ENCODE data around the gene FAIM2.
A peak's percentile ranks its signal among the peaks of the same experiment; 100 is the strongest.
"Not testable (repeated sequence)": the region's sequence is repeated elsewhere in the genome, so short reads cannot be mapped to it uniquely, and the experiment has no call there.

FAIM2 gene

DNA sequence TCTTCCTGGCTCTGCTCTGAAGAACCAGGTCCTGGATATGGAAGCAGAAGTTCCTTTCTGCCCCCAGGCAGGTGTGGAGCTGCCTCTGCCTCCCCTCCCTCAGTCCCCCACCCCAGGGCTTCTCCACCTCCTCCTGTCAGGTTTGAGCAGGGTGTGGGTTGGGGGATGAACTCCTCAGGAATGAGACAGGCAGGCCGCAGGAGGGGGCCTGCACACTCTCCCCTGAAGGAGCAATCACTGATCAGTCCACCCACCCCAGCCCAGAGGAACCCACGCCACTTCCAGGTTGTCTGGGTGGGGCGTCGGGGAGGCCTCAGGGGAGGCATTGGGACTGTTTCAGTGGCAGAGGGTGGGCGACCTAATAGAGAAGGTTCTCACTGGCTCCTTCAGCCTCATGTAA, 26.6 kb downstream of the FAIM2 start:
- DNase-seq = no peak

- no peak for DNase-seq
Observed at GRCh38 chr12:49876070-49876469, 27.6 kb downstream of the FAIM2 start.

DNA sequence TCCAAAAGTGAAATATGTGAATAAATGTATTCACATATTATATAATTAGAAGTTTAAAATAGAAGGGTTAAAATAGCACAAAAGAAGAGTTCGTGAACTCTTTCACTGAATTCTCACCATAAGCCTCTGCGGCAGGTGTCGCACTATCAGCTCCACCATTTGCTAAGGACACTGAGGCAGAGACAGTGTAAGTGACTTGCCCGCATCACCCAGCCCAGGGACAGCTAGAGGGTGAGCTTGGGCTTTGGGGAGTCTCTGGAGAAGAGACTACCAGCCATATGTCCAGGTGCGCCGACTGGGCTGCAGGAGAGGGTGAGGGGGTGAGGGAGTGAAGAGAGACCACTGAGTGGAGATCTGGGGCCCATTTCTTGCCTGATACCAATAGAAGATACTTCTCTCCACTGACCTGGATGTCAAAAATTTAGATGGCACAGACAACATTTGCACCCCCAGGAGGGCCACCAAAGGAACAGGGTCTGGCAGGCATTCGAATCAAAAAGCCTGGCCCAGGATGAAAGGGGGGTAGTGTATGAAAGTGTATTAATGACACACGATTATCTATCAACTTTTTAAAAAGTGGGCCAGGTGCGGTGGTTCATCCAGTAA, 28.5 kb downstream of the FAIM2 start:
- DNase-seq = no peak

DNA sequence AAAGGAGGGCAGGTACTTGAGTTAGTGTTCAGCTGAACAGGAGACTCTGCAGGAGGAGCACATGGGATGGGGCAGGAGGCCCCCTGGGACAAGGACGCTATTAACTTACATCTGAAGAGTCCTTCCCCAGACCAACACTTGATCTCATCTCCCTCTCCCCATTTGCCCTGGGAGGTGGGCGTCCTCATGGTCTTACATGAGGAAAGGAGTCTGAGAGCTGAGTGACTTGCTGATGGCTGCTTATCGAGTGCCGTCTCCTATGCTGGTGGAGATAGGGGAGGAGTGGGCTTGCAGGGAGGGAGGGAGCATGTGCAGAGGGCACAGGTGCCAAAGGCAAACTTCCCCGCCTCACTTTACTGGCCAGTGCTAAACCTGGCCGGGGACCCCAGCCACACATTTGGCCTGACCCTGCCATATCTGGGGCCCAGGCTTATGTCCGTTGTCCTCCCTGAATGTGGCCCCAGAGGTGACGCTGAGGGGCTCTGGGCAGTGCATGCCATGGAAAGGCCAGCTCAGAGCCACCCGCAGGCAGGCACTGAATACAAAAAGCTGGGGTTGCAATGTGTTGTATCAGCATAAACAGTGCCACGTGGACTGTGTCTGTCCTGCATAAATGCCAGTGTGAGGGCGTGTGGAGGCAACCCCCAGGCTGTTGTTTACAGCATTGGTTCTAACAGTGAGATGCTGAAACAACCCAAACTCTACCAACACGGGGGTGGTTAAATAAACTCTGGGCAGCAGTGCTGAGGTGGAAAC, 29.4 kb downstream of the FAIM2 start:
- no peak for DNase-seq

DNA sequence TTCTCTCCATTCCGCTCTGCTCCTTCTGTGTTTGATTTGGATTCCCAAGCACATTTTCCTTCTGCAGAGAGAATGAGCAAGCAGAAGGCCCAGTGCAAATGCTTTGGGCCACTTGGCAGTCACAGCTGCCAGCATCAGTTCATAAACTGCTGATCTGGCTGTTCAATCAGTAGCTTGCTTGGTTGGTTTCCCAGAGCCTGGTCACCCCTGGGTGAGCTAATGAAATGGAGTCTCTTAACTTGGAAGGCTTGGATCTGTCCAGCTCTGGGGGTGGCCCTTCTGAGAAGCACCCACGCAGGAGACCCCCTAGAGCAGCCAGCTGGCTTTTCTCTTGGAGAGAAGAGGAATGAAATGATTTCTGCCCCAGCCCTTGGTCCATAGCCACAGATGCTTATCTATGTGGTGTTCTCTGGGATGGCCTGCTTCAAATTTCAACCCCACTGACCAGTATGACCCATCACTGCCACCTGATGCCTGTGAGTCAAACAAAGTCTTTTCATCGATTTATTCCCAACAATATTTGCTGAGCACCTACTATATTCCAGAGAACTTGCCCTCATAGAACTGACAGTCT, 30.3 kb downstream of the FAIM2 start:
- no peak for DNase-seq

DNA sequence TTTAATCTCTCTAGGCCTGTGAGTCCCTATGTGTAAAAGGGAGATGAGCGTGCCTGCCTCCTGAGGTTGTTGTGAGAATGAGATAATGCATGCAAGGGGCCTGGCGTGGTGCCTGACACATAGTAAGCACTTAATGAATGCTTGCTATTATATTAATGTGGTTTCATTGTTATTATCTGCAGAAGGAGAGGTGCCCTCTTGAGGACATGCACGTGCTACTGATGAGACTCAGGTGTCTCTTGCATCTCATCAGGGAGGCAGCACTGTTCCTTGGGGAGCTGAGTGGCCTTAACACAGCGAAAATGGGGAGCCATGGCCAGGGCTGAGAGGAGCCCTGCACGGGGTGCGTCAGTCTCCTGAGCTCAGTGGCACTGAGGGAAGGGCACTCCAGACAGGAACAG, 30.9 kb downstream of the FAIM2 start:
- no peak for DNase-seq

DNA sequence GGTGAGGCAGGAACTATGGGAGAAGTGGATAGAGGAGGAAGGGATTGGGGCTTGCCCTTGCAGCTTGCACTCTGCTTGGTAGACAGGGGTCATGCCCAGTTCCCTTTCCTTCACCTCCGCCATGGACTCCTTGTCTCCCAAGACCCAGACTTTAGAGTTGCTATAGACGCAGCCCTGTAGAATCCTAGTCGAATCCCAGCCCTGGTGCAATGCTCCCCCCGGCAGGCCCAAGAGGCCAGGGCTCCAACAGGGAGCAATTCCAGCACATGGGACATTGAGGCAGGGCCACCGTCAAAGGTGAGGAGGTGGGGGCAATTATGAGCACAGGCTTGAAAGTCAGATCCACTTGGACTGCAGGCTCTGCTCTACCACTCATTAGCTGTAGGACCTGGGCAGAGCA, 31.3 kb downstream of the FAIM2 start:
- DNase-seq = no peak

GRCh38 chr12:49871811-49872251, 31.9 kb downstream of the FAIM2 start:
- not testable (repeated sequence) for DNase-seq

DNA sequence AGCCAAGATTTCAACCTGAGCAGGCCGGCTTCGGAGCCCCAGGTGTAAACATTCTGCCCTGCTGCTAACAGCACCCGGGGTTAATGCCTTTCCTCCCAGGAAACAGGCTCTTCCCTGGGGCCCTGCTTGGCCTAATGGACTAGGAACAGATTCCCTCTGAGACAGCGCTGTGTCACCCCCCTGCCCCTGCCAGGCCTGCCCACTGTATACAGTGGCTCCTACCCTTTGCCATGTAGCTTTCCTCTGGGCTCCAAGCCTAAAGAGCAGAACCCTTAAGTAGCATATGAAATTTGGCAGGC, 32.5 kb downstream of the FAIM2 start:
- DNase-seq = no peak

DNA sequence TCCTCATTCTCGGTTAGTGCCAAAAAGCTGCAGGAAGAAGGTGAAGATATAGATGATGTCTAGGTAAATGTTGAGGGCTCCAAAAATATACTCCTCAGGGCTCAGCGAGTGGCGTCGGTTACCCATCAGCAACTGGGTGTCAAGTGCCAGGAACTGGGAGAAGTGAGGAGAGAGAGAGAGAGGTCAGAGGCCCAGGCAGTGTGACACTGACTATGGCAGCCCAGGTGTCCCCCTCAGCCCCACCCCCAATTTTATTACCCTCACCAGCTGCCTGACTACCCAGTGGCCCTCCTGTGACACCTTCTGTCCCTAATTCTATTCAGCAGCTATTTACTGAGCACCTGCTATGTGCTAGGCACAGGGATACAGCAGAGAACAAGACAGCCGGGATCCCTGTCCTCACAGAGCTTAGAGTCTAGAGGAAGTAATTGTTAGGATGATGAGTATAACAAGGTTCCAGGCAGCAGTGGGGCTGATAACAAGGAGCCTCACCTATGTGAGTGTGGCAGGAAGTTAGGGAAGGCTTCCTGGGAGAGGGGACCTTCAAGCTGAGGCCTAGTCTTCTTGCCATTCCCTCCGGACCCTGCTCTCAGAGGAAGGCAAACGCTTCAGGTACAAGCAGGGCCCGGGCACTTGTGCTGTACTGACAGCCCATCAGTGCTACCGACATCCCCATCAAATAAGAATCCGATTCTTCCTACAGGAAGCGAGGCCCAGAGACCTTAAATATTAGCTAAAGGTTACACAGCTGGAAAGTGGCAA, 33.0 kb downstream of the FAIM2 start:
- DNase-seq = no peak

DNA sequence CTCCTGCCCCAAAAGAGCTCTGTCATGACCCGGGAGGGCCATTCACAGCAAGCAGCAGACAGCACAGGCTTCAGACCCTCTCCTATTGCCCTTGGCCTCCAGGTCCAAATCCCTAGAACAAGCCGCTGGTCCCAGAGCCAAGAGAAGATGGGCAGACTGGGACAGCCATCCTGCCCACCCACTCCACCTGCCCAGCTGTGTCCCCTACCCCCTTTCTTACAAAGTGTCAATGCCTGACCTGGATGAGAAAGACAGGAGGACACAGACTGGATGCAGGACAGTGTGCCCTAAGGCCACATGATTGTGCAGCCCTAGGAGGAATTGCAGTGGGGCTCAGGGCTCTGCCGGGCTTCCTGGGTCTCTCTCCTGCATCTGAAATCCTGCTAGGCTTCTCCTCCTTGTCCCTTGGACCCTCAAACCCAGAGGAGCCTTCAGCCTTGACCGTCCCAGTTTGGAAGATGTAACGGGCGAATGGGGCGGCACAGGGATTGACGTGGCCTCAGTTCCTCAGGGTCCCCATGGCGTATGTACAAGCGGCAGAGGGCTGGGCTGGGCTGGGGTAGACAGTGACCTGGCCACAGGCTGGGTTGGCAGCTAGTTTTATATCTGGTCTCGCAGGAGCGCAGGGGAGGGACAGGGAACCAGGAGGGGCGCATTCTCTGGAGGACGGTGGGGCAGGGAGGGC, 33.7 kb downstream of the FAIM2 start:
- no peak for DNase-seq

GRCh38 chr12:49868952-49869815, 34.5 kb downstream of the FAIM2 start:
- DNase-seq = no peak

DNA sequence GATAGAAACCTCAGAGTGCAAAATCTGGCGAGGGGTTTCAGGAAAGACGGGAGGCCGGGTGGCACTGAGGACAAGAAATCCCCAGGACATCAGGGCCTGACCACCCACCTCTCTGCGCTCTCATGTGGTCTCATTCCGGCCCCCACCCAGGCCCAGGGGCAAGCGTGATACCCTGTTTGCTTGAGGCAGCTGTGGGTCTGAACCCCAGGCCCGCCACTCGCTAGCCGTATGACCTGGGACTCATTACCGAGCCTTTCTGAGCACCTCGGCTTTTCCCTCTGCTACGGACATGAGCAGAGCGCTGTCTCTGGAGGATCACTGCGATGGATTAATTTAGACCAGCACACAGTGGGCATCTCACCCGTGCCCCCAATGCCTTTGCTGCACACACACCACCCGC, 35.3 kb downstream of the FAIM2 start:
- no peak for DNase-seq

DNA sequence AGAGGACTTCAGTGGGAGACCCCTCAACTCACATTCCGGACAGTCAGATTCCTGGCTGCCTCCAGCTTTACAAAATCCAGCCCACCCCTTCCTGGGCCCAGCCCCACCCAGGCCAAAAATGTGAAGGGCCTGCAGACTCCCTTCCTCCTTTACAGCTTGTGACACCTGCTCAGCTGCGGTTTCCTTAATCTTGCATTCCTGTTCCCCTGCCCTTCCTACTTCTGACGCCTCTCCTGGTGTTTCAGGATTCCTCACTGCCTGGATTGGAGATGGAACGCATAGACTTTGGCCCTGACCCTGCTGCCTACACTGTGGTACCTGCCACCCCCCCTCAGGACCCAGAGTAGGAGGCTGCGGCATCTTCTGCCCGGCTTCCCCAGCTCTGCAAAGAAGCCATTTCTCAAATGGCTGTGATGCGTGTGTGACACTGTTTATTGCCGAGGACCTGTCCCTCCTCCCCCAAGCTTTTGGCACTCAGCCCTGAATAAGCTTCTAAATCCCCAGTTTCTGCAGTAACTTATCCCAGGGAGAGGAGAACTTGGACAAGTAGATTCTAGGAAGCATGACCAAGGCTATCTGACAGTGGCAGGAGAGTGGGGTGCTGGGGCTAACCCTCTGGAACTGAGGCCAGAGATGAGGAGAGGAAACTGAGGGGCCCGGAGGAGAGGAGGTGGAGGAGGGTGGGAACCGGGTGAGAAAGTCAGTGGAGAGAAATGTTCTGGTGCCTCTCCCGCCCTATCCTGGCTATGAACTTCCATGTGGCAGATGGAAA, 35.9 kb downstream of the FAIM2 start:
- DNase-seq = no peak

GRCh38 chr12:49866859-49867569, 36.7 kb downstream of the FAIM2 start:
- DNase-seq = peak; percentile 72

DNA sequence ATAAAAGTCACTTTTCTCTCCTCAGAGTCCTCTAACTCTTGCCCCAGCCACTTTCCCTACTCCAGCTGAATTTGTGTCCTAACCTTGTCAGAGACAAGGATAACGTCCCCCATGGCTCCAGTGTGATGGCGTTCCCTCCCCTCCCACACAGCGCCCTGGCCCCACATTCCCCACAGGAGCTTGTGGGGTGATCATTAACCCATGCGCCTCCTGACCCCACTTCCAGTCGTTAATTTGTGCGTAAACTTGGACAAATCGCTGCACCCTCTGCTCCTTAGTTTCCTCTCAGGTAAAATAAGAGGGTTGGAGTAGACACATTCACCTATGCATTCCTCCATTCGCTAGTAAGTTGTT, 37.9 kb downstream of the FAIM2 start:
- no peak for DNase-seq

GRCh38 chr12:49865109-49865781, 38.5 kb downstream of the FAIM2 start:
- DNase-seq = no peak

DNA sequence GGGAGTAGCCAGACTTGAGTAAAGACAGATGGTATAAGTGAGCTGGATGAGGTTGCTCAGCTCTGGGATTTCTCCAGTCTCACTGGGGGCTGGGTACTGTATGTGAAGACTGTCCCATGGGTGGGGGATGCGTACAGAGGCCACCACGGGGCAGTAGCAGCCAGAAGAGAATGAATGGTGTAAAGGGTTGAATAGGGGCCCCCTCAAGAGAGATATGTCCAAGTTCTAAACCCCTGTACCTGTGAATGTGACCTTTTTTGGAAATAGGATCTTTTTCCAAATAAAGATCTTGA, 39.0 kb downstream of the FAIM2 start:
- DNase-seq = no peak

DNA sequence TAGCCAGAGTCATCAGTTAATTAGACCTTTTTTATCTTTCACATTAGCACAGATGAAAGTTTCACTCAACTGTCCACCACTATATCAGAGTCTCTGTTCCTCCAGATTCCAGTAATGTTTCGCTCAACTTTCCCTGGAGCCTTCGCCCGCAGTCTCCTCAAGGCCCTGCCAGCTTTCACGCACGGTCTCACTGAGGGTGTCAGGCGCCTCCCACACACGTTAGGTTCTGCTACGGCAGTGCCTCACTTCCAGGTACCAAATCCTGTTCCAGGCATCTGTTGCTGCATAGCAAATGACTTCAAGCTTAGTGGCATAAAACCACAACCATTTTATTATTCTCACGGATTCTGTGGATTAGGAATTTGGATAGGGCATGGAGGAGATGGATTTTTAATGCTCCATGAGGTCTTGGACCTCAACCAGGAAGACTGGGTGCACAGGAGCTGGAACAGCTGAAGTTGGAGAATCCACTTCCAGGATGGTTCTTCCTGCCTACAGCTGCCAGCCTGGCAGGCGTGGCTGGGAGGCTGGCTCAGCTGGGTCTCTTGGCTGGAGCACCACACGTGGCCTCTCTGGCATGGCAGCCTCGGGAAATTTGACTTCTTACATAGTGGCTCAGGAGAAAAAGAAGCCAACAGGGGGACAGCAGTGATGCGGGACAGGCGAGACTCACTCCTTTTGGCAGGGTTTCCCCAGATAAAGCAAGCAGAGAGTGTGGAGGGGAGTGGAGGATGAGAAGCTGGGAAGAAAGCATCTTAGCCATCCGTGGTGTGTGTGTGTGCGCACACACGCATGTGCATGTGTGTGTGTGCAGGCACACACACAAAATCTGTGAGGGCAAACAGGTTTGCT, 39.5 kb downstream of the FAIM2 start:
- no peak for DNase-seq

GRCh38 chr12:49860921-49861320, 42.8 kb downstream of the FAIM2 start:
- DNase-seq = not testable (repeated sequence)

All from CD4-positive, alpha-beta T cell treated with Interleukin-4 for 4 hours (primary cell).